ENCODE results near the gene QDPR. TPM values are rescaled to one million over a fixed set of nuclear protein-coding genes. Genes with fewer than 3 reads are reported as not detected.
"Not testable (repeated sequence)": the region's sequence is repeated elsewhere in the genome, so short reads cannot be mapped to it uniquely, and the experiment has no call there.

The QDPR gene
- polyA plus RNA-seq, 1 donor = 103 TPM

DNA sequence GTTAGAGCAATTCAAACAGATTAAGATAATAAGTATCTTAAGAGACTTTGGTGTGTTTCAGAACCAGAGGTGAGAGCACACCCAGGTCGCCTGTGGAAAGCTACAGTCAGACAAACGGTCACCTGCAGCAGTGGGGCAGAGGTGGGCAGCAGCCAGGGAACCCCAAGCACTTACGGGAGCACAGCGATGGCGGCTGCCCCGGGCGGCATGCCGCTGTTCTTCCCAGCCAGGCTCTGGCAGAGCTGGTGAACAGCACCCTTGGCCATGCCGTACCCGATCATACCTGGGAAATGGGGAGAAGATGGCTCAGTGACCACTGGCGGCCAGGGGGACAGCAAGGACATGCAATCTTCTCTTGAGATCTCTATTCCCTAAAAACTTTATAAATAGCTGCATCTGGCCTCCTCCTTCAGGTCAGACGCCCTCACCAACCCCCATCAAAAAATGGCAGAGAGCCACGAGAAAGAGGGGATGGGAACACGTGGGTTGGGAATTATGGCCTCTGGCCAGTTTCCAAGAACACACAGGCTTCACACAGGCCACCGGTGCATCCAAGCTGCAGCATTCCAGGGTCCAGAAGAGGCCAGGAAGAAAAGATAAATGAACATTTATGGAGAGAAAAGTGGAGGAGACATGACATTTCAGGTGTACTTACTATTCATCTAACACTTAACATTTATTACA, 19.7 kb downstream of the QDPR start:
- DNase-seq (ENCODE audit: low read depth) = no peak

DNA sequence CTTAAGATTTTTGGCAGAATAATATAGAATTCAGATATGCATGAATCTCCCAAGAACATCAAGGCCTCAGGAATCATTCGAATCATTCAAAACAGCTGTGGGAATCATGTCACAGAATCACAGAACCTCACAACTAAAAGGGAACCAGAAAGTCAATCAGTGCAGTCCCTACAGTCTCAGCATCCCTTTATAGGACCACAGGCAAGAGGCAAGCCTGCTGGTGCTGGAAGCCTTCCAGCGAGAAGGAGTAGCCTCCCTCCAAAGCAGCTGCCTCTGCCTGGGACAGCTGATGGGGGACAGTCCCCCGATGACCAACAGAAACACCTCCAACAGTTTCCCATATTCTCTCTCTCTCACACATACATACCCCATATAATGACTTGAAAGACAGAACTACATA, 20.7 kb downstream of the QDPR start:
- no peak for DNase-seq (ENCODE audit: low read depth)

DNA sequence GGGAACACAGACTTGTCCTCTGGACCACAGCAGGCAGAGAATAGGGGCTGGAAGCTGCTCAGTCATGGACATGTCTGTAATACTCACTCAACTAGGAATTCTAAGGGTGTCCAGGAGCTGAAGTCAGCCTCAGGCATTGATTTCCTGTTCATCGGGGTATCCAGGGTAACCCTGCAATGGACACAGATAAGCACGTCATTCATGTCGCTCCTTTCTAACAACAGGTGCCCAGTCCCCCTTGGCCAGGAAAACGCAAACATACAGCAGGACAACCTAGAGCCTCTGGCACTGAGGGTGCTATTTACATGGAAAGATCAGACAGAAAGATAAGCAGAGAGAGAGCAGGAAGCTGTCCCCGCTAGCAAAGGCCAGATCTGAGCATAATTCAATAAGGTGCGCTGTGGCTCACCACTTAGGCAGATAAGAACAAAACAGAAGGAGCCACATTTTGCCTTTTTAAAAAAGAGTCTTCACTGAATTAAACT, 21.3 kb downstream of the QDPR start:
- DNase-seq (ENCODE audit: low read depth) = no peak

DNA sequence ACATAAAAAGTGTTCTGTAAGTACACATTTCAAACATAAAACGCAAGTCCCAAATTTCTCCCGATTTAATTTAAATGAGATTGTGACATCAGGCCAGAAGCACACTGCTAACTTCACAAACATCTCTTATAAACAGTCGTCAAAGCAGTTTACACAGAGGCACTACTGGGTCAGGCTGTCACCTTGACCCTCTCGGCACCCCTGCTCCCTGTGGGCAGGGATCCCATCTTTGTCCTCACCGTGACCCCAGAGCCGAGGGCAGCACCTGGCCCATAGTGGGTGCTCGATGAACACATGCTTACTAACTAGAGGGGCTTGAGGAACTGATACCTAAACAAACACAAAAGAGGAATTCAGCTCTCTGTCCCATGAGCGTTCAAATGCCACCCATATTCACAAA, 22.2 kb downstream of the QDPR start:
- DNase-seq (ENCODE audit: low read depth) = no peak

DNA sequence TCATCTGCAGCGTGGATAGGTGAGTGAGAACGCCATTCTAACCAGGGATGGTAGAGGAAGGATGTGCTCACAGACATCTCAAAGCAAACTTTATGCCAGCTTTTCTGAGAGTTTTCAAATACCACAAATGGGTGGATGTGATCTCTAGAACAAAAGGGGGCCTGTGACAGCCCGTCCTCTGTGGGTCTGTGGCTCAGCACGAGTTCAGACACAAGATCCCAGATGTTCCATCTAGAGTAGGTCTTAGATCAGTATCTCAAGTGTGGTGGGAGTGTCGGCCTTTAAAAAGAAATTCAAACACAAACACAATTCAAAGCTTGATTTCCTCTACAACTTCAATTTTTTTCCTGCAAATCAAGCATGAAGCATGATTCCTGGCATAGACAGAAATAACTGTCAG, 22.8 kb downstream of the QDPR start:
- no peak for DNase-seq (ENCODE audit: low read depth)

DNA sequence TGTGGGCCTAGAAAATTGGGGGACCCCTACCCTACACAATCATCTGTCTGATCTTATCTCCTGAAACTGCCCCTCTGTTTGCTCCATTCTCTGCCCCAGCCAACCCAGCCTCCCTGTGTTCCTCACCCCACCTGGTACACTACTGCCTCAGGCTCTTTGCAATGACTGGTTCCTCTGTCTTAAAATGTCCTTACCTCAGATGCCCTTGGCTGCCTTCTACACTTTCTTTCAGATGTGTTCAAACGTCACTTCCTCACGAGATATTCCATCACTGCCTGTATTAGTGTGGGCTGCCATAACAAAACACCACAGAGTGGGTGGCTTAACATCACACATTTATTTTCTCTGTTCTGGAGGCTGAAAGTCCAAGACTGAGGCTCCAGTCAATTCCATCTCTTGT, 29.2 kb downstream of the QDPR start:
- no peak for DNase-seq (ENCODE audit: low read depth)

DNA sequence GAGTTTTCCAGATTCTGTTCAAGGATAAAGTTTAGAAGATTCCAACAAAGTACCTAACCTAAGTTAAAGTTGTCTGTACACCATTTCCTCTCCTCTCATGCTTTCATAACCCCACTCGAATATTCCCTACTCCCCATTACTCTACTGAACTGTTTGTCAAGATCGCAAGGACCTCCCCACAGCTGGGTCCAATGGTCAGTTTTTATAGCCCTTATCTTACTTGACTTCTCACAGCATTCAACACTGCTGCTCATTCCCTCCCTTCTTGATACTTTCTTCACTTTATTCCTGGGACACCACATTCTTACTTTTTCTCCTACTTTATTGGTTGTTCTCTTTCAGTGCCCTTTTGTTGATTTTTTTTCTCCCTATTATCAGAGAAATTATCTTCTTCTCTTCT, 30.9 kb downstream of the QDPR start:
- DNase-seq (ENCODE audit: low read depth) = no peak

DNA sequence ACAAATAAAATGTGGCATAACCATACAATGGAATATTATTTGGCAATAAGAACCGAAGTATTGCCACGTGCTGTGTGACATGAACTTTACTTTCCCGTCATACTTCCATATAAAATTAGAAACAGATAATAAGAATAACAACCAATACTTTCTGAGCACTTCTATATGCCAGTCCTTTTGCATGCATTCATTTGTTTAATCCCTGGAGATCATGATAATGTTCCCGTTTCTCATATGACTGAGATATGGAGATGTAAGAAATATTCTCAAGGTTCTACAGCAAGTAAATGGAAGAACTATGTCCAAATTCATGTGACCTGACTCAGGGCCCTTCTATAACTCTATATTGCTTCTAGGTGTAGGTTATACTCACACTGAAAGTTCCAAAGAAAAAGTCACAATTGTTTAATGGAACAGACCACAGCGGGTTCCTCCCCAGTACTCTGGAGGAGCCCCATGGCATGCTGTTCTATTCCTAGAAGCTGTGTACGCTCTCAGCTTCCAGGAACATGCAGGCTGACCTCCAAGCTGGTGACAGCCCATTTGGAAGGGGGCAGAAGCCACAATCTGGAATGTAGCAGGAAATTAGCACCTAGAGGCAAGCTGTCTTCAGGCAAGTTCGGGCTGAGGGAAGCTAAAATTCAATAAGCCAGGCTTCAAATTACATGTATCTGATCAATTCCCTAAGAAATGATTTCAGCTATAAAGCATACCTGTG, 31.5 kb downstream of the QDPR start:
- no peak for DNase-seq (ENCODE audit: low read depth)

DNA sequence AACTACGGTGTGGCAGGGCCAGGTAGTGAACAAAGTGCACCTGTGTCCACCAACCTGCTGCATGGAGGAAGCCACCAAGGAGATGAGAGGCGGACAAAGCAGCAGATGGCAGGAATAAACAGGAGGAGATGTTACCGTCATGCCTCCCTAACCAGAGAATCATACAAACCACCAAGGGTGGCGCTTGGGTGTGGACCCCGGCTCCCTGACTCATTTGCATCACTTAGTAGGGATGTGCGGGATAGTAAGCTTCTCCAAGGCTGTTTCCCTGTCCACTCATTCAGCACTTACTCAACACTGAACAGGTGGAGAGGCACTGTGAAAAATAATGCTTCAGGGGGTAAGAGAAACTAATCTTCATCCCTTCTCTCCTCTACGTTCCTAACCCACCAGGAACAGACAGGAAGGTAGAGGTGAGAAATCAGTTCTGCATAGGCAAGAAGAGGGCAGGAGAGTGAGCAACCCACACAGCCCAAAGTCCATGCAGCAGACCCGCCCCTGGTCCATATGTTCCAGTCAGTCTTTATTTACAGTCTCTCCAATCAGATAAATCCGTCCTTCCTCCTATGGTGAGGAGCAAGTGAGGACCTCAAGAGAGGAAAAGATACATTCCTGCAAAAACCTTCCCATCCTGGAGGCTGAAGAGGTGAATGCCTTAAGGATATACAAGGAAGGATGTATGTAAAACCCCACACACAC, 34.0 kb downstream of the QDPR start:
- no peak for DNase-seq (ENCODE audit: low read depth)

DNA sequence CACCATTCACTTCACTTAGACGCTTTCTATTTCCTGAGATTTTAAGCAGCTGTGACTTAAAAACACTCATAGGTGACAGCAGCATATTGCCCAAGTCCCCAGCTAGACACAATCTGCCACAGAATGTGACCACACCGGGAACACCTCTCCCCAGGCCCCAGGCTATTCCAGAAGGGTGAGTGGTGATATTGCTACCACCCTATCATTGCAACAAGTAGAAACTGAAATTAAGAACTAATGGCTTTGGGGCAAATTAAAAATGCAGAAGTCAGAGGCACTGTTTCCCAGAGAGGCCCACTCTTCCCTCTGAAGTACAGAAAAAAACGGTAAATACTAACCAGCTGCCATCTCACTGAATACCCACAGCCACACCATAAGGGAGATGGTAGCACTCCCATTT, 35.0 kb downstream of the QDPR start:
- no peak for DNase-seq (ENCODE audit: low read depth)

DNA sequence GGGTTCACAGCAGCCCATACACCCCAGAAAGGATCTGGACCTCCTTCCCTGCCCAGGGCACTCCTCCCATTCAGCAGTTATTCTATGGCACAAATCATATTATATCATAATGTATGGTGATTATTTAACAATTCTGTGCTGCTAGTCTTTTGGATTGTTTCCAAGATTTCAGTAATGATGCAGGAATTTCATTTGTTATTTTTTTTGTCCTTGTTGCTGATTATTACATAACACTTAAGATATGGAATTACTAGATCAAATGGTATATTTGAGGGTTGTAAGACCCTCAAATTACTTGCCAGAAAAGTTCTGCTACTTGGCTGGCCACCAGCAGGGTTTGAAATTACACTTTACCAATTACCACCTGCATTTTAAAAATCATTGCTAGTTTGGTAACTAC, 36.4 kb downstream of the QDPR start:
- DNase-seq (ENCODE audit: low read depth) = no peak

DNA sequence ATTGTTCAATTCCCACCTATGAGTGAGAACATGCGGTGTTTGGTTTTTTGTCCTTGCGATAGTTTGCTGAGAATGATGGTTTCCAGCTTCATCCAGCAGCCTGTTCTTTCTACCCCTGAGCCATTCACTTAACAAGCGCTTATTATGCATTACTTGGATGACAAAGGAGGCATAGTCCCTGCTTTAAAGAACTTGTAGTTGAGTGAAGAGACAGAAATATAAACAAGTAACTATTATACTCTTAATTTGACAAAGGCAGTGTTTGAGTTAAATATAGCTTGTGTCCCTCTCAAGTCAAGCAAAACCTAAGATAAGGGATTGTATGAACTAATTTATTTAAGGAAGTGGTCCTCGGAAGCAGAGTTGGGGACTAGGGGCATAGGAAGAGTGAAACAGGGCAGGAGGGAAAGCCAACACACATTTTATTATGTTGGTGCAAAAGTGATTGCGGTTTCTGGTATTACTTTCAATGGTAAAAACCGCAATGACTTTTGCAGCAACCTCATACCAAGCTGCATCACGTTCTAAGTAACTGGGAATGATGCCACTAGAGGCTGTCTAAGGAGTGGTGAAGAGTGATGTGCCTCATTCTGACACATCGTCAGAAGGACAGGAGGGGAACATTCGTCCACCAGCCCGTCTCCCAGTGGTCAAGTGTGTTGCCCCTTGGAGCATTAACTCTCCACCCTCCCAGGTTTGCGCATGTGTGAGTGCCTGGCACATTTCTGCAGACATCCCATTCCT, 41.8 kb downstream of the QDPR start:
- no peak for DNase-seq (ENCODE audit: low read depth)

DNA sequence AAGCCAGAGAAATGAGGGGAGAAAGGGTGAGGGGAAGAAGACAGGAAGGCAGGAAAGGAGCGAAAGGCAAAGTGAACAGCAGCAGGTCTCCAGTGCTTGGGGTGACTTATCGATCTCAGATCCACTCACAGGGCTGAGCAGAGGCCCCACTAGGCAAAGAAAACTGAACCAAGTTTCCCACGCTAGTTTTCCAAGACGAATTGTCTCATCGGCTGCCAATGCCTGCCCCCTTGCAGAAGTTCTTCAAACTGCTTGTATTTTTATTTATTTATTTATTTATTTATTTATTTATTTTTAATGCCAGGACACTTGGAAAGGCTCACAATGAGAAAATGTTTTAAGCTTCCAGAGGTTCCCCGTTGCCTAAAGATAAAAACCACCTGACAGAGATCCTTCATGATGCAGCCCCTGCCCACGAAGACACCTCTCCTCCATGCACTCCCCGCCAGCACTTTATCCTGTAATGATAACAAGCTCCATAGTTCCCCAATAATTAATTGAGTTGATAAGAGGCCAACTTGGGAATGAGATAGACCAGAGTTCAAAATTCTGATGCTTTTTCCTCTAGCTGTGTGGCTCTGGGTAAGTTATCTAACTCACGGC, 43.2 kb downstream of the QDPR start:
- DNase-seq (ENCODE audit: low read depth) = peak; percentile 28

DNA sequence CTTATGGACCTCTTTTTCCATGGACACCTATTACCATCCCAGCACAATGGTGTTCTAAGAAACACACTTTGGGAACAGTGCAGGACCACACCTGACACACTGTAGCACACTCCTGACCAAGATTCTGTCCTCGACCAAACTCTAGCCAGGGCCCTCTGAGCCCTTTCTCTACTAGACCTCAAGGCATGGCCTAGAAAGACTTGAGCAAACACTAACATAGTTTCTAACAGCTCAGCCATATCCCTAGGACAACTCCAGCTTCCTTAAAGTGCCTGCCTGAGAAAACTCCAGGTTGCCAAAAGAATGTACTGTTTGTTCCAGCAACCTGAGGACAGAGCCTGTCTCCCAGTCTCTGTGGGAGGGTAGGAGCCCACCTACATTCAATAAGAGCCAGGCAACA, 48.3 kb downstream of the QDPR start:
- DNase-seq (ENCODE audit: low read depth) = no peak

DNA sequence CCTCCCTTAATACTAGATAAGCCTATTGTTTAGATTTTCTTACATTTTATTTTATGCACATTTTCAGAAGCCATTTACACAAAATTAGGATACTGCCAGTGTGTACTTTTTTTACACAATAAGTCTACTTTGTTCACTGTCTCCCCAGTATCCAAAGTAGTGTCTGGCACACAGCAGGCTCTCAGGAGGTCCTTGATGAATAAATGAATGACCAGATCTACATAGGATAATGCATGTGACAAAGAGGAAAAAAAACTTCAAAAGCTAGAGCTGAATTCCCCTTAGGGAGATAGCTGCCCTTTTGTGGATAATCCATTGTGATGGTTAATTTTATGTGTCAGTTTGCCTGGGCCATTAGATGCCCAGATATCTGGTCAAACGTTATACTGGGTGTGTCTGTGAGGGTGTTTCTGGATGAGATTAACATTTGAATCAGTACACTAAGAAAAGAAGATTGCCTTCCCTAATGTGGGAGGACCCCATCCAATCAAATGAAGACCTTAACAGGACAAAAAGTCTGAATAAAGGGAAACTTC, 61.6 kb downstream of the QDPR start:
- no peak for DNase-seq (ENCODE audit: low read depth)

DNA sequence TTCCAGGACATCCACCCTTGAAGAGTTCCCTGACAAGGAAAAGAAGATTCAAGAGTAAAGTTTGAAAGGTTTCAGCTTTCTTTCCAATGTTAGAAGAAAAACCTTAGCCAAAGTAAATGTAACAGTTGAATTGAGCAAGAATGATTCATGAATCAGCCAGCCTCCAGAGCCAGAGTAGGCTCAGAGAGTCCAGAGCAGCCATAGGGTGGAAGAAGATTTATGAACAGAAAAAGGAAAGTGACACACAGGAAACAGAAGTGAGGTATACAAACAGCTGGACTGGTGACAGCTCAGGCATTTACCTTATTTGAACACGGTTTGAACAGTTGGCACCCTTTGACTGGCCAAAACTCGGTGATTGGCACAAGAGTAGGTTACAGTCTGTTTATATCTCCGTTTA, 63.2 kb downstream of the QDPR start:
- no peak for DNase-seq (ENCODE audit: low read depth)

DNA sequence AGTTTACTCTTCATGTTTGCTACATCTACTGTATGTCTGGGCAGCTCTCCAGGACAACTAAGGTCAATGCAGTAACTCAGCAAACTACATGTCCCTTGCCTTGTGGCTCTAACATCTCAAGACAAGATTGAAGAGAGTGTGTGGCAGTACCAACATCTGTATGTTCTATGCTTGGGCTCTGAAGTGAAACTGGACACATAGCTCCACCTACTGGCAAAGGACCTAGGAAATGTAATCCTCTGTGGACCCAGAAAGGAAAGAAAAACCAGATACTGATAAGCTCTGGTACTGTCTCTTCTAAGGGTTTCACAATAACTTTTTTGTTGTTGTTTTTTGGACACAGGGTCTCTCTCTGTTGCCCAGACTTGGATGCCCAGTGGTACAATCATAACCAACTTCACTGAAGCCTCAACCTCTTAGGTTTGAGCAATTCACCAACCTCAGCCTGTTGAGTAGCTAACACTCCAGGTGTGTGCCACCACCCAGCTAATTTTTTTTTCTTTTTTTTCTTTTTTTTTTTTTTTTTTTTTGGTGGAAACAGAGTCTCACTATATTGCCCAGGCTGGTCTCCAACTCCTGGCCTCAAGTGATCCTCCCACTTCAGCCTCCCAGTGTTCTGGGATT, 64.1 kb downstream of the QDPR start:
- DNase-seq (ENCODE audit: low read depth) = peak; percentile 40

DNA sequence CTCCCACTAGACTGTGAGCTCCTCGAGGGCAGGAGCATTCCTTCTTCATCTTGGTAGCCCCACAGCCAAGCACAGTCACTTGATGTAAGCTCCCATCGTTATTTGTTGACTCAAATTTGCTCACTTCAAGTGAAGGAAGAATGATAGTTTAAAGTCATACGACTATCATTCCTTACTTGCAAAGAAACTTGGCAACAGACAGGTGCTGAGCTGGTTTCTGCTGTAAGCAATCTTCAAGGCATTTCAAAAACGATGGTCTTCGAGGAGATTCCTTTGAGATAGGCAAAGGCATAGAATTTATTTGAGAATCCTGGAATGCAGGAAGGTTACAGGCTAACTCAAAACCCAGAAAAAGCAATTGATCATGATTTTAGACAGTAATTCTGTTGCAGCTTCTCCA, 64.8 kb downstream of the QDPR start:
- no peak for DNase-seq (ENCODE audit: low read depth)

DNA sequence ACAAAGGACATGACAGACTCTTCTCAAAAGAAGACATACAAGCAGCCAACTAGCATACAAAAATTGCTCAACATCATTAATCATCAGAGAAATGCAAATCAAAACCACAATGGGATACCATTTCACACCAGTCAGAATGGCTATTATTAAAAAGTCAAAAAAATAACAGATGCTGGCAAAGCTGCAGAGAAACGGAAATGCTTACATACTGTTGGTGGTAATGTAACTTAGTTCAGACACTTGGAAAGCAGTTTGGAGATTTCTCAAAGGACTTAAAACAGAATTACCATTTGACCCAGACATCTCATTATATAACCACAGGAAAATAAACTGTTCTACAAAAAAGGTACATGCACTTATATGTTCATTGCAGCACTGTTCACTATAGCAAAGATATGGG, 69.4 kb downstream of the QDPR start:
- DNase-seq (ENCODE audit: low read depth) = not testable (repeated sequence)

DNA sequence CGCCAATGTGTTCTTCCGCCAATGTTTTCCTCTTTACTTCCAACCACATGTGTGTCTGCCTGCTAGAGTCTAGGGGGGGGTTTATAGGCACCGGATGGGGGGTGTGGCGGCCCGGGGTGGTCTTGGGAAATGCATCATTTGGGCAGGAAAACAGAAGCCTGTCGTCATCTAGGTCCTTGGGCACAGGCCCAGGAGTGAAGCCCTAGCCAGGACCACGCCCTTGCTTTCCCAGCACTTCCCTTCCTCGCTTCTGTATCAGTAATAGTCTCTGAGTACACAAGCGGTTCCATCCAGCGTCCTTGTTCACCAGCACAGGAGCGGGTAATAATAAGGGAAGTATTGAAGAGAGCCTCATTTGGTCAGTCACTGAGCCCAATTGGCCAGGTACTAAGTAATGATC, 74.5 kb downstream of the QDPR start:
- no peak for DNase-seq (ENCODE audit: low read depth)

DNA sequence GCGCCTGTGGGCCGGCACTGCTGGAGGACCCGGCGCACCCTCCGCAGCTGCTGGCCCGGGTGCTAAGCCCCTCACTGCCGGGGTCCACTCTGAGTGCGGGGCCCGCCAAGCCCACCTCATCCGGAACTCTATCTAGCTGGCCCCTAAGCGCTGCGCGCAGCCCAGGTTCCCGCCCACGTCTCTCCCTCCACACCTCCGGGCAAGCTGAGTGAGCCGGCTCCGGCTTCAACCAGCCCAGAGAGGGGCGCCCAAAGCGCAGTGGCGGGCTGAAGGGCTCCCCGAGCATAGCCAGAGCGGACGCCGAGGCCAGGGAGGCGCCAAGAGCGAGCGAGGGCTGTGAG, 75.2 kb downstream of the QDPR start:
- DNase-seq (ENCODE audit: low read depth) = no peak

All from forelimb muscle (tissue), 1 donor.